Stomach (tissue), 9 donors: Measurements from ENCODE around the gene TRIP13. TPM values are rescaled to one million over a fixed set of nuclear protein-coding genes. Genes with fewer than 3 reads are reported as not detected.
"Not testable (repeated sequence)": the region's sequence is repeated elsewhere in the genome, so short reads cannot be mapped to it uniquely, and the experiment has no call there.

Experiments used
- DNase-seq, 2 donors: peaks; one replicate each; pipeline versions ENCODE4 v3.0.0 to v3.0.0-alpha.2; 2013 to 2019
- H3K27ac ChIP-seq, 5 donors: fragments of 200-600 bp in 4 of 5; sonication (generic) in 4 of 5; one replicate each; pipeline ENCODE4 v1.5.1; 2013 to 2019; ENCODE audit warnings: mild to moderate bottlenecking in 1 of 5, moderate library complexity in 1 of 5
- H3K27me3 ChIP-seq, 3 donors: fragments of 200-600 bp; sonication (generic); one replicate each; pipeline ENCODE4 v1.5.1; 2017 to 2019; ENCODE audit warnings: mixed run types in 1 of 3
- H3K36me3 ChIP-seq, 4 donors: fragments of 200-600 bp; sonication (generic); 1 replicate in 3 of 4; 2 replicates in 1 of 4; pipeline ENCODE4 v1.5.1; 2016 to 2019
- H3K4me1 ChIP-seq, 4 donors: fragments of 200-600 bp; sonication (generic); one replicate each; pipeline ENCODE4 v1.5.1; 2016 to 2019
- H3K4me3 ChIP-seq, 4 donors: fragments of 200-600 bp; sonication (generic) in 3 of 4; one replicate each; pipeline ENCODE4 v1.5.1; 2016 to 2019; ENCODE audit warnings: mild to moderate bottlenecking in 1 of 4
- H3K9me3 ChIP-seq, 4 donors: fragments of 200-600 bp; sonication (generic); one replicate each; pipeline ENCODE4 v1.5.1; 2016 to 2019
- CTCF ChIP-seq, 7 experiments: fragments of 450-650 bp in 4 of 7; fragments of 200-600 bp in 3 of 7; sonication (generic) in 3 of 7; IDR thresholded peaks; one replicate each; pipeline ENCODE4 v1.5.1; 2016 to 2019; ENCODE audit warnings: antibody characterized with exemption in 7 of 7, control low read depth in 2 of 7, mild to moderate bottlenecking in 1 of 7
- EP300 ChIP-seq: sonication (generic); formaldehyde crosslinking; IDR thresholded peaks from one replicate; pipeline ENCODE4 v1.6.1; 2017; ENCODE audit warnings: antibody characterized with exemption
- POLR2A ChIP-seq, 4 donors: fragments of 450-650 bp; IDR thresholded peaks; one replicate each; pipeline ENCODE4 v1.6.1; 2016; ENCODE audit warnings: antibody characterized with exemption in 4 of 4, control low read depth in 2 of 4, mild to moderate bottlenecking in 1 of 4, moderate library complexity in 1 of 4
- POLR2AphosphoS5 ChIP-seq, 3 donors: sonication (generic); formaldehyde crosslinking; IDR thresholded peaks; one replicate each; pipeline ENCODE4 v1.6.1; 2016; ENCODE audit warnings: antibody characterized with exemption in 3 of 3
- WGBS, 5 donors: extraction: QIAGEN DNeasy Blood & Tissue Kit in 3 of 5; methylation state at CpG; one replicate each; pipeline versions ENCODE4 v1.1.5 to v1.1.7; 2013 to 2018; 5-methylcytosine and 5-hydroxymethylcytosine counted together
- intact Hi-C: fragments of 100-400 bp; cut with DNase I; formaldehyde crosslinking; loops from one replicate; pipeline ENCODE4 v1.15.1; 2023; ENCODE audit warnings: low total_unique reads
- polyA plus RNA-seq, 3 donors: library from polyadenylated mRNA; stranded (reverse); fragments of 200-250 nt; gene quantifications; one replicate each; pipeline ENCODE4 v1.2.3, GENCODE V29; 2013
- total RNA-seq, 5 donors: library from RNA; depleted of rRNA; stranded (reverse); fragments of >200 nt; gene quantifications; one replicate each; pipeline versions ENCODE4 v1.1.0 to v1.2.3, GENCODE V29; 2014 to 2016
- donor health status: healthy with polysubstance abuse.
- donor health status: Bipolar disorder and iron deficiency.
- donor health status: healthy.

TRIP13 gene
- total and polyA plus RNA-seq, 8 donors: 0.58 to 10.4 (median 3.5) TPM; not detected in 1

DNA sequence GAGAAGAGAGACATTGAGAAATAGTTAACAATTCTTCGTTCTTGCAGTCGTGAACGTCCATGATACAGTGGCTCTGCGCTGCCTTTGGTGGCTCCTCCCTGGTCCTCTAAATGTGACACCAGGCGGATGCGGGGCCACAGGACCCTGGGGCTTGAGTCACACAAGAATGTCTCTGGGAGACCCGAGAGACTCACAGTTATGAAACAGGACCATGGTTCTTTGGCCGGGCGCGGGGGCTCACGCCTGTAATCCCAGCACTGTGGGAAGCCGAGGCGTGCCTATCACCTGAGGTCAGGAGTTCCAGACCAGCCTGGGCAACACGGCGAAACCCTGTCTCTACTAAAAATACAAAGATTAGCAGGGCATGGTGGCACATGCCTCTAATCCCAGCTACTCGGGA is 41.1 kb upstream of the TRIP13 start:
- no peak for DNase-seq
- TF ChIP-seq POLR2A (IDR thresholded peaks at IDR 0.05) (no peak), POLR2AphosphoS5 (IDR thresholded peaks at IDR 0.05) (no peak), EP300 (no peak), CTCF (IDR thresholded peaks at IDR 0.05) (no peak)
- peaks cover 8 to 19% (median 17%) of the 10 kb centered on the region in 4 donors for H3K4me1 ChIP-seq
- intact Hi-C loops: no loop called here
- no peak overlapping the region for H3K4me3 ChIP-seq
- 68 to 77% (median 72%) methylated on average over 16 of the region's 16 CpGs for WGBS, 5 donors
- peaks cover 0 to 4% (median 0%) of the 10 kb centered on the region in 4 donors for H3K36me3 ChIP-seq
- H3K9me3 ChIP-seq: no peaks in the 10 kb centered on the region
- no peak overlapping the region for H3K27ac ChIP-seq
- H3K27me3 ChIP-seq: peaks cover 3 to 69% (median 27%) of the 10 kb centered on the region in 3 donors

DNA sequence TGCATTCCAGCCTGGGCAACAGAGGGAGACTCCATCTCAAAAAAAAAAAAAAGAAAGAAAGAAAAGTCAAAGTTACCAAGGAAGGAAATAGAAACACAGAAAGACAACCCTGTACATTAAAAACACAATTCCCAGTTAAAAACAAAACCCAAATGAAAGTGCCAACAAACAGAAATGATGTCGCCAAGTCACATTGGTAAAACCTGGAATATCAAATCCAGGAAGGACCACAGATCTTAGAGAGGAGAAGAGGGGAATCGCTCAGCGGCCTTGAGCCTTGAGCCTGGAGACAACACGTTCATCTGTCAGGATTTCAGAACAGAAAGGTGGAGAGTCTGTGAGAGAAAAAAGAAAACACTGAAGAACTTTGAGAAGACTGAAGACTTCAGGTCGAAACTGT is 40.7 kb upstream of the TRIP13 start:
- no peak for DNase-seq
- intact Hi-C loops: no loop called here
- peaks cover 8 to 19% (median 17%) of the 10 kb centered on the region in 4 donors for H3K4me1 ChIP-seq
- H3K4me3 ChIP-seq: no peak overlapping the region
- H3K36me3 ChIP-seq: no peaks in the 10 kb centered on the region
- WGBS, 5 donors: 48 to 58% (median 54%) methylated on average over 5 of the region's 5 CpGs
- TF ChIP-seq POLR2AphosphoS5 (IDR thresholded peaks at IDR 0.05) (no peak), EP300 (no peak), CTCF (IDR thresholded peaks at IDR 0.05) (no peak), POLR2A (IDR thresholded peaks at IDR 0.05) (no peak)
- H3K27me3 ChIP-seq: peaks cover 3 to 69% (median 27%) of the 10 kb centered on the region in 3 donors
- no peaks in the 10 kb centered on the region for H3K9me3 ChIP-seq
- no peak overlapping the region for H3K27ac ChIP-seq

DNA sequence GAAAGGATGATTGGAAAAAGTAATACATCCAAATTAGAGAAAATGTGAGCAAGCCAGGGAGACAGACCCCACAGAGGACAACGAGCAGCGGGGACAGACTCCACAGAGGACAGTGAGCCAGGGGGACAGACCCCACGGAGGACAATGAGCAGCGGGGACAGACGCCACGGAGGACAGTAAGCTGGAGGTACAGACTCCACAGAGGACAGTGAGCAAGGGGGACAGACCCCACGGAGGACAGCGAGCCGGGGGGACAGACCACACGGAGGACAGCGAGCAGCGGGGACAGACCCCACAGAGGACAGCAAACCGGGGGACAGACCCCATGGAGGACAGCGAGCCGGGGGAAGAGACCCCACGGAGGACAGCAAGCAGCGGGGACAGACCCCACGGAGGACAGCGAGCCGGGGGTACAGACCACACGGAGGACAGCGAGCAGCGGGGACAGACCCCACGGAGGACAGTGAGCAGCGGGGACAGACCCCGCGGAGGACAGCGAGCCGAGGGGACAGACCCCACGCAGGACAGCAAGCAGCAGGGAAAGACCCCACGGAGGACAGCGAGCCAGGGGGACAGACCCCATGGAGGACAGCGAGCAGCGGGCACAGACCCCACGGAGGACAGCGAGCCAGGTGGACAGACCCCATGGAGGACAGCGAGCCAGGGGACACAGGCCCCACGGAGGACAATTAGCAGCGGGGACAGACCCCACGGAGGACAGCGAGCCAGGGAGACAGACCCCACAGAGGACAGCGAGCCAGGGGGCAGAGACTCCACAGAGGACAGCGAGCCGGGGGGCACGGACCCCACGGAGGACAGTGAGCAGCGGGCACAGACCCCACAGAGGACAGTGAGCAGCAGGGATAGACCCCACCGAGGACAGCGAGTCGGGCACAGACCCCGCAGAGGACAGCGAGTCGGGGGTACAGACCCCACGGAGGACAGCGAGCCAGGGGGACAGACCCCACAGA is 40.0 kb upstream of the TRIP13 start:
- Histone ChIP-seq H3K4me3 (no peak overlapping the region), H3K4me1 (peaks cover 8 to 19% (median 17%) of the 10 kb centered on the region in 4 donors), H3K27ac (no peak overlapping the region), H3K36me3 (no peaks in the 10 kb centered on the region), H3K9me3 (no peaks in the 10 kb centered on the region), H3K27me3 (peaks cover 3 to 69% (median 27%) of the 10 kb centered on the region in 3 donors)
- whole genome bisulfite sequencing, 5 donors: 90 to 93% (median 91%) methylated on average over 55 of the region's 55 CpGs
- DNase-seq: no peak
- intact Hi-C loops: no loop called here
- TF ChIP-seq POLR2AphosphoS5 (IDR thresholded peaks at IDR 0.05) (no peak), POLR2A (IDR thresholded peaks at IDR 0.05) (no peak), EP300 (no peak)

DNA sequence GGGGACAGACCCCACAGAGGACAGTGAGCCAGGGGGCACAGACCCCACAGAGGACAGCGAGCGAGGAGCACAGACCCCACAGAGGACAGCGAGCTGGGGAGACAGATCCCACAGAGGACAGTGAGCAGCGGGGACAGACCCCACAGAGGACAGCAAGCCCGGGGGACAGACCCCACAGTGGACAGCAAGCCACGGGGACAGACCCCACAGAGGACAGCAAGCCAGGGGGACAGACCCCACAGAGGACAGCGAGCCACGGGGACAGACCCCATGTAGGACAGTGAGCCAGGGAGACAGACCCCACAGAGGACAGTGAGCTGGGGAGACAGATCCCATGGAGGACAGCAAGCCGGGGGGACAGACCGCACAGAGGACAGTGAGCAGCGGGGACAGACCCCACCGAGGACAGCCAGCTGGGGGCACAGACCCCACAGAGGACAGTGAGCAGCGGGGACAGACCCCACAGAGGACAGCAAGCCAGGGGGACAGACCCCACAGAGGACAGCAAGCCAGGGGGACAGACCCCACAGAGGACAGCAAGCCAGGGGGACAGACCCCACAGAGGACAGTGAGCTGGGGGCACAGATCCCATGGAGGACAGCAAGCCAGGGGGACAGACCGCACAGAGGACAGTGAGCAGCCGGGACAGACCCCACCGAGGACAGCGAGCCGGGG is 39.1 kb upstream of the TRIP13 start:
- intact Hi-C loops, DNase-seq, H3K4me3 ChIP-seq, H3K36me3 ChIP-seq, H3K9me3 ChIP-seq, H3K27ac ChIP-seq: not testable (repeated sequence)
- H3K4me1 ChIP-seq: peaks cover 8 to 19% (median 17%) of the 10 kb centered on the region in 4 donors
- peaks cover 3 to 69% (median 27%) of the 10 kb centered on the region in 3 donors for H3K27me3 ChIP-seq
- WGBS, 5 donors: 83 to 90% (median 87%) methylated on average over 18 of the region's 18 CpGs

DNA sequence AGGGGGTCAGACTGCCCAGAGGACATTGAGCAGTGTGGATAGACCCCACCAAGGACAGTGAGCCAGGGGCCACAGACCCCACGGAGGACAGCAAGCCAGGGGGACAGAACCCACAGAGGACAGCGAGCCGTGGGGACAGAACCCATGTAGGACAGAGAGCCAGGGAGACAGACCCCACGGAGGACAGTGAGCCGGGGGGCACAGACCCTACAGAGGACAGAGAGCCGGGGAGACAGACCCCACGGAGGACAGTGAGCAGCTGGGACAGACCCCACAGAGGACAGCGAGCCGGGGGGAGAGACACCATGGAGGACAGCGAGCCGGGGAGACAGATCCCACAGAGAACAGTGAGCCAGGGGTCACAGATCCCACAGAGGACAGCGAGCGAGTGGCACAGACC is 38.5 kb upstream of the TRIP13 start:
- no peak overlapping the region for H3K27ac ChIP-seq
- 76 to 85% (median 84%) methylated on average over 13 of the region's 13 CpGs for WGBS, 5 donors
- TF ChIP-seq POLR2AphosphoS5 (IDR thresholded peaks at IDR 0.05) (no peak), POLR2A (IDR thresholded peaks at IDR 0.05) (no peak), CTCF (IDR thresholded peaks at IDR 0.05) (no peak), EP300 (no peak)
- H3K27me3 ChIP-seq: peaks cover 3 to 62% (median 27%) of the 10 kb centered on the region in 3 donors
- peaks cover 0 to 2% (median 0%) of the 10 kb centered on the region in 4 donors for H3K36me3 ChIP-seq
- H3K4me1 ChIP-seq: peaks cover 8 to 18% (median 17%) of the 10 kb centered on the region in 4 donors
- H3K4me3 ChIP-seq: no peak overlapping the region
- intact Hi-C loops: no loop called here
- H3K9me3 ChIP-seq: no peaks in the 10 kb centered on the region
- no peak for DNase-seq
